OCI-M2 (cell line): ENCODE measurements around the gene SLC44A5.
"Not testable (repeated sequence)": the region's sequence is repeated elsewhere in the genome, so short reads cannot be mapped to it uniquely, and the experiment has no call there.

Source experiments
- DNase-seq: peaks from one replicate; lab custom pipeline; 2025; ENCODE audit not compliant: unreplicated experiment; lab: John Stamatoyannopoulos, UW

The SLC44A5 gene

GRCh38 chr1:75469586-75470173, 141.2 kb downstream of the SLC44A5 start:
- no peak for DNase-seq

- no peak for DNase-seq
Measured at GRCh38 chr1:75461808-75462325, 149.0 kb downstream of the SLC44A5 start.

GRCh38 chr1:75449998-75450397, 160.9 kb downstream of the SLC44A5 start:
- no peak for DNase-seq

- DNase-seq, result no peak
Measured at GRCh38 chr1:75444220-75444619, 166.7 kb downstream of the SLC44A5 start.

GRCh38 chr1:75440274-75440673, 170.6 kb downstream of the SLC44A5 start:
- no peak for DNase-seq

- no peak for DNase-seq
Measured at GRCh38 chr1:75438355-75438754, 172.6 kb downstream of the SLC44A5 start.

GRCh38 chr1:75431843-75432242, 179.1 kb downstream of the SLC44A5 start:
- no peak for DNase-seq

- no peak for DNase-seq
Measured at GRCh38 chr1:75430526-75430925, 180.4 kb downstream of the SLC44A5 start.

GRCh38 chr1:75426688-75427087, 184.2 kb downstream of the SLC44A5 start:
- no peak for DNase-seq

- DNase-seq, result no peak
Measured at GRCh38 chr1:75425001-75425650, 185.8 kb downstream of the SLC44A5 start.

- DNase-seq, result no peak
Measured at GRCh38 chr1:75423616-75424015, 187.3 kb downstream of the SLC44A5 start.

GRCh38 chr1:75423136-75423535, 187.8 kb downstream of the SLC44A5 start:
- no peak for DNase-seq

- DNase-seq, result no peak
Measured at GRCh38 chr1:75421371-75421770, 189.5 kb downstream of the SLC44A5 start.

GRCh38 chr1:75415187-75415586, 195.7 kb downstream of the SLC44A5 start:
- no peak for DNase-seq

- DNase-seq, result no peak
Measured at GRCh38 chr1:75412616-75413015, 198.3 kb downstream of the SLC44A5 start.

- not testable (repeated sequence) for DNase-seq
Measured at GRCh38 chr1:75404681-75405080, 206.2 kb downstream of the SLC44A5 start.

GRCh38 chr1:75403147-75403646, 207.7 kb downstream of the SLC44A5 start:
- DNase-seq, result not testable (repeated sequence)

- DNase-seq, result no peak
Measured at GRCh38 chr1:75400716-75401115, 210.2 kb downstream of the SLC44A5 start.

GRCh38 chr1:75396745-75397144, 214.2 kb downstream of the SLC44A5 start:
- DNase-seq, result no peak

GRCh38 chr1:75396260-75396659, 214.7 kb downstream of the SLC44A5 start:
- no peak for DNase-seq

GRCh38 chr1:75394386-75395139, 216.4 kb downstream of the SLC44A5 start:
- no peak for DNase-seq

GRCh38 chr1:75392278-75392677, 218.6 kb downstream of the SLC44A5 start:
- DNase-seq, result no peak
